ENCODE data around the gene CELF2.

The CELF2 gene

DNA sequence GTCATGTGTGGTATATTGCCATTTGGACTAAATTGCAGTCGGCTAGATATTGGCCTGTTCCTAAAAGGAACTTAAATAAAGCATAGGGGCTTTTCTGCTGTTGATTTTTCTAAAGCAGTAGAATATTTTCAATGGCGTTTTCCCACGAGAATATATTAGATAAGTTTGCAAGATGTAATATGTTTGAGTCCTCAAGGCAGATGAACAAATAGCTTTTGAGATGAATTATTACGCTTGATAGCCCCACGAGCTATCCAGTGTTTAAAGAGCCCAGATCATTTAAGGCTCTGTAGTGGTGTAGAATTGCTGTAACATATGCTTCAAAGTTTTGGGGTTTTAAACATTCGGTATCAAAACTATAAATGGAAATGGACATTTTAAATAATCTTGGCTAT lies 2.9 kb downstream of the CELF2 start:
- in situ Hi-C loops (cut with MboI; ENCODE audit: low sequenced_read_pairs): no loop called here

- in situ Hi-C loops (cut with MboI; ENCODE audit: low sequenced_read_pairs): no loop called here
These were observed 4.5 kb downstream of the CELF2 start for GRCh38 chr10:11022213-11022612.

DNA sequence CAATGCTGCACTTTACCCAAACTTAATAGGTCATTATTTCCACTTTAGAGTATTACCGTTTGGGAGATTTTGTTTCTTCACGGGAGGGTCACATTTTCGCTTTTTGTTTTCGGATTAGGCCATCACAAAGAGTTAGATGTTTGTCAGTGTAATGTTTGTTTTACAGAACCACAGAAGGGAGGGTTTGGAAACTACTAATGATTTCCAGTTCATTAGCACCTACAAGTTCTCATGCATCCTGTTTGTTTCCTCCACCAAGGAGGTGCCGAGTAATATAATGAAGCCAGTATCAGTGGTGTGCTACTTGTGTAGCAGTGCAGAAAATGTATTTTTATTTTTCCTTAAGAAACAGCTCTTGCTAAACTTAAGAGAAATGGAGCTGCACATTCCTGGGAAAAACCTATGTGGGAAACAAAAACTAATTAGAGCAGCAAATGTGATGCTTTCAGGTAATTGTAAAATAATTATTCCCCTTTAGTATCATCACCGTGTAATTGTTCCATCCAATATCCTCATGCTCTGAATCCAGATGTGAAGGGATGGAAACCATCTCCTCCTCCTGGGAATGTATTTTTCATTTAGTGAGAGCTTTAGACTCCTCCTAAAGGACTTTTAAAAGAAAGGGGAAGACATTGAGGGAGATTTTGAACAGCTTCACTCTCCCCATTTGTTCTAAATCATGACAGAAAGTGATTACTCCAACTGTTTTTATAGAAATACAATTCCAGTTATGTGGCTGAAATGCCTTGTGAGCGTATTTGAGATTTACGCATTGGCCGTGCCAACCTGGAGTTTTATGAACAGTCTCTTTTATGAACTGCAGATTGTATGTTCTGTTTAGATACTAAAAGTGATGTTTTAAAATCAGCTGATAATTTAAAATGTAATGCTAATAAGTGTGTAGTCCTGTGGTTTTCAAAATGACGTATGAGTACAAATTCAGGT lies 5.6 kb downstream of the CELF2 start:
- in situ Hi-C loops (cut with MboI; ENCODE audit: low sequenced_read_pairs): no loop called here

DNA sequence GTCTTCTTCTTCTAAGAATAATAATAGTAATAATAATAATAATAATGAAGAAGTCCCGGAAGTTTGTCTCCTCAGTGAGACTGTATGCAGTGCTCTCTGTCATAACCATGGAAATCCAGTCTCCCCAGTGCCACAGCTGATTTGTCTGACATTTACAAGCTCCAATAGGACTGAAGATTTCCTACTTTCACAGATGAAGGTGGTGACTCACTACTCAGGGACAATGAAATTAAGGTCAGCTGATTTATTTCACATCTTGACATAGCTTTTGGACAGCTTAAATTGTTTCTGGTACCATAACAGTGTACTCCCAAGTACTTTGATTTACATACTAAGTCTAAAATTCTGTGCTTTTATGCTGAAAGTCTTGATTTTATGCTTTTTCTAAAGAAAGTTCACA lies 6.9 kb downstream of the CELF2 start:
- in situ Hi-C loops (cut with MboI; ENCODE audit: low sequenced_read_pairs): no loop called here

- in situ Hi-C loops (cut with MboI; ENCODE audit: low sequenced_read_pairs): no loop called here
These were observed 8.3 kb downstream of the CELF2 start for GRCh38 chr10:11025978-11026377.

- in situ Hi-C loops (cut with MboI; ENCODE audit: low sequenced_read_pairs): no loop called here
These were observed 9.1 kb downstream of the CELF2 start for GRCh38 chr10:11026773-11027172.

- in situ Hi-C loops (cut with MboI; ENCODE audit: low sequenced_read_pairs): no loop called here
These were observed 17.1 kb downstream of the CELF2 start for GRCh38 chr10:11034762-11035161.

DNA sequence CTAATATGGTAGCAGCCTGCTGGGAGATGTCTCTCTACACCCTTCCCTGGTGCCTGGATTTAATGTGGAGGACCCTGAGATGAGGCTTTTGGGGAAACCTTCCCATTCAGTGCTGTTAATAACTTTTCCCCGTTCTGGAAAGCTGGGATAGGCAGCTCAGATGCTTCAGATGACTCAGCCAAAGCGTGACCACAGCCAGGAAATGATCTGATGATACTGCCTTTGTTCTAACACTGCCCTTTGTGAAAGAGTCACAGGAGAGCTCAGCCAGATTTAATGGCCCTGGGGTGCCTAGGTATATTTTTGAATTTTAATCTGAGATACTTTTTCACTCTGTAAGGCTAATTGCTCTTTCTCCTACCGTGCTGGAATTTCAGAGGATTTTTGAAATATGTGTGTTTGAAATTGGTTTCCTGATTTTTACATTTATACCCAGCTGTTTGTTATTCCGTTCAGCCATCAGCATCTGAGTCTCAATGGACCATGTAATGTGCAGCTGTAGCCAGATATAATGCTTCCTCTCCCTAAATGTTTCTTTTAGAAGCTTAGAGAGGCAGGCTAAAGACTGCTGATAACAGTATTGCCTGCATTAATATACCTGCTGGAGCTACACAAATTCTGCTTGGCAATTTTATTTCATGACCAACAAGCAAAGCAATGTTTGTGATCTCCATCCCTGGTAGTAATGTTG lies 17.8 kb downstream of the CELF2 start:
- in situ Hi-C loops (cut with MboI; ENCODE audit: low sequenced_read_pairs): no loop called here

GRCh38 chr10:11036424-11037011 lies 18.8 kb downstream of the CELF2 start:
- in situ Hi-C loops (cut with MboI; ENCODE audit: low sequenced_read_pairs): no loop called here

DNA sequence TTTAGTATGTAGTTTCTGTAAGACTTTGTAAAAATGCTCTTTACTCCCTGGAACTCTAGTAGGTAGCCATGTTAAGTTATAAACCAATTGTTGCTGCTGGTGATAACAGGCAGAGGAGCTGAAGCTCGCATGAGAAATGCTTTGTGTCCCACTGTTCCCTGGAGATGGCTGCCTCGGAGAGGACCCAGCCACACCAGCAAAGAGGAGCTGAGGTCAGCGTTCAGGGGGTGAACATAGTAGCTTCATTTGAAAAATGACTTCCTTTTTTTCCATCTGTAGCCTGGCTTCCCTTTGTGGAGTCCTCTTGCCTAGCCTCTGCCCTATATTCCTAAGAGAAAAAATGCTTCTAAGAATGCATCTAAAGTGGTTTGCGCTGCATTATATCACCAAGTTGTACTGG lies 20.3 kb downstream of the CELF2 start:
- in situ Hi-C loops (cut with MboI; ENCODE audit: low sequenced_read_pairs): no loop called here

DNA sequence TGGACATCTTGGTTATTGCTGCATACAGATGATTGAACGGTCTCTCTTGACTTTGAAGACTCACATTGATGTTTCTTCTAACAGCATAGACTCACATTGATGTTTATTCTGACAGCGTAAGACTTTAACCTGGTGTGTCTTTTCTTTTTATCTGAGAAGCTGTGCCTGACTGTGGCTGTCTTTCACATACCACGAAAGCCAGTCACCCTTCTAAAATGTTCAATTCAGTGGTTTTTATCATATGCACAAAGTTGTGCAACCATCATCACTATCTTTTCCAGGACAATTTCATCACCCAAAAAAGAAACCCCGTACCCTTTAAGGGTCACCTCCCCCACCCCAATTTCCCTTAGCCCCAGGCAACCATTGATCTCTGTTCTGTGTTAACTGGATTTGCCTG lies 24.7 kb downstream of the CELF2 start:
- in situ Hi-C loops (cut with MboI; ENCODE audit: low sequenced_read_pairs): no loop called here

DNA sequence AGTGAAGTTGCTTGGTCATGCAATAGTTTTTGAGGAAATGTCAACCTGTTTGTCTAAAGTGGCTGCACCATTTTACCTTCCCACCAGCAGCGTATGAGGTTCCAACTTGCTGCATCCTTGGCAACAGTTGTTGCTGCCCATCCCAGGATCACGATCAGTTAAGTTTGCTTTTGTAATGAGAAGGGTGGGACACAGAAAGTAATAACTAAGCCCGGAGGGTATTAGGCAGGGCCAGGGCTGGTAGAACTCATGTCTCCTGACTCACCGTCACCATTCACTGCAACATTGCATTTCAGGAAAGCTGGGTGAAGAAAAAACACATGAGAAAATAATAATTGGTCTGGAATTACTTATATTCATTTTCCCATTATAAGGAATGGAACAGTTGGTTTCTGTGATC lies 25.4 kb downstream of the CELF2 start:
- in situ Hi-C loops (cut with MboI; ENCODE audit: low sequenced_read_pairs): no loop called here

DNA sequence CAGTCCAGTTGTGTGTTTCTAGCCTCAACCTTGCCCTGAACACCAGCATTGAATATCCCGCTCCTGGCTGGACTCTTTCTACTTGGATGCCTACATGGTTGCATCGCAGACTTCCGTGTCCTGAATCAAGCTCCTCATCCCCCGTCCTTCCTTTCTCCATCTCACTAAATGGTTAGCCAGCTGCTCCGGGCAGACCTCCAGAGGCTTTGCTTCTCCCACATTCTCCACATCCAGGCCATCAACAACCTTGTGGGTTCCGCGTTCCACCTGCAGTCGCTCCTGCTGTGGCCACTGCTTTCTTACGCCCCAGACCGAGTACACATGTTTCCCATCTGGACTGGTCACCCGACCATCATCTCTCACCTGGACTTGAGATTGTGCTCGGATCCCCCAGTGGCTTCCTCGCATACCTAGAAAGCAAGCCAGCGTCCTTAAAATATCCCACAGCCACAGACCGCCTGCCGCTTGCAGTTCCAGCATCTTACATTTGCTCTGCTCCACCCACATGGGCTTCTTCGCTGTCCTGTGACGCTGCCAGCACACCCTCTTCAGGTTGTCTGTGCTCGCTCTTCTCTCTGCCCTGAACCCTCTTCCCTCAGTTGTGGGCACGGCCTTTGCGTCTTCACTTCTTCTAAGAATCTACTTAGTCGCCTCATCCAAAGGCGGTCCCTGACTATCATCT lies 25.9 kb downstream of the CELF2 start:
- in situ Hi-C loops (cut with MboI; ENCODE audit: low sequenced_read_pairs): no loop called here

DNA sequence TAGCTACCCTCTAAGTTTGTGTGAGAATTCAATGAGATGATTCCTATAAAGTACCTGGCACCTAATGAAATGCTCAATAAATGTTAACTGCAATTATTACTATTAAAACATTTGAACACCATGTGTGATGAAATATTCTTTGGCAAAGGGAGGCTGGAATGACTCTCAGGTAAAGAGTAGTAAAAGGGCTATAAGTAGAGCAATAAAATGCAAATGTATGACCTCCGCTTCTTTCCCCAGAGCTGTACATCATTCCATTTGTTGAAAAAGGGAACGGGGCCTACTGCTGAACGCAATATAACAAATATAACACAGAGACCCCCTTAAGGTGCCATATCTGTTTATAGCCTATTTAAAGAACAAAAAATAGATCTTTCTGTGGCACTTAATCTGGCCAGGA lies 27.8 kb downstream of the CELF2 start:
- in situ Hi-C loops (cut with MboI; ENCODE audit: low sequenced_read_pairs): no loop called here

- in situ Hi-C loops (cut with MboI; ENCODE audit: low sequenced_read_pairs): no loop called here
These were observed 28.5 kb downstream of the CELF2 start for GRCh38 chr10:11045995-11046775.

GRCh38 chr10:11046776-11047160 lies 29.1 kb downstream of the CELF2 start:
- in situ Hi-C loops (cut with MboI; ENCODE audit: low sequenced_read_pairs): no loop called here

DNA sequence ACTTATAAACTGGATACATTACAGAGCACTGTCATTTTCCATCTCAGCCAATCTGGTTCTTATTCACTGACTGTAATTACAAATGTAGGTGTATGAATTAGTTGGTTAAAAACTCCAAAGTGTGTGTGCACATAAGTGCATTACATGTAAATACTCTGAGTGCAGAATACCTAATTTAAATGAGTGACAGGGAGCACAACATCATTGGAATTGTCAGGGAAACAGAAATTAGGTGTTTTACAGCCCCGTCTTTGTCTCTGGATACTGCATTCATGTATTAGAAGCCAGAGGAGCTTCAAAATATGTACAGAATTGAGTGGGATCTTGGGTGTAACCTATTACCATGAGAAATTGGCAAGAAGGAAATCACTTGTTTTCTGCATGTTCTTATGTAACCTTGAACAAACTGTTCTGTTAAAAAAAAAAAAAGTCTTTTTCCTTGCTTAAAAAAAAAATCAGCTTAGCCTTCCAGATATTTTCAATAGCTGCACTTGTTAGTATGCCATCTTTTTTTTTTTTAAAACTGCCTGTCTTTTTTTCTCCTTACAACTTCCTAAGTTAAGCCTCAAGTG lies 31.1 kb downstream of the CELF2 start:
- in situ Hi-C loops (cut with MboI; ENCODE audit: low sequenced_read_pairs): no loop called here

GRCh38 chr10:11049806-11050205 lies 32.1 kb downstream of the CELF2 start:
- in situ Hi-C loops (cut with MboI; ENCODE audit: low sequenced_read_pairs): no loop called here

DNA sequence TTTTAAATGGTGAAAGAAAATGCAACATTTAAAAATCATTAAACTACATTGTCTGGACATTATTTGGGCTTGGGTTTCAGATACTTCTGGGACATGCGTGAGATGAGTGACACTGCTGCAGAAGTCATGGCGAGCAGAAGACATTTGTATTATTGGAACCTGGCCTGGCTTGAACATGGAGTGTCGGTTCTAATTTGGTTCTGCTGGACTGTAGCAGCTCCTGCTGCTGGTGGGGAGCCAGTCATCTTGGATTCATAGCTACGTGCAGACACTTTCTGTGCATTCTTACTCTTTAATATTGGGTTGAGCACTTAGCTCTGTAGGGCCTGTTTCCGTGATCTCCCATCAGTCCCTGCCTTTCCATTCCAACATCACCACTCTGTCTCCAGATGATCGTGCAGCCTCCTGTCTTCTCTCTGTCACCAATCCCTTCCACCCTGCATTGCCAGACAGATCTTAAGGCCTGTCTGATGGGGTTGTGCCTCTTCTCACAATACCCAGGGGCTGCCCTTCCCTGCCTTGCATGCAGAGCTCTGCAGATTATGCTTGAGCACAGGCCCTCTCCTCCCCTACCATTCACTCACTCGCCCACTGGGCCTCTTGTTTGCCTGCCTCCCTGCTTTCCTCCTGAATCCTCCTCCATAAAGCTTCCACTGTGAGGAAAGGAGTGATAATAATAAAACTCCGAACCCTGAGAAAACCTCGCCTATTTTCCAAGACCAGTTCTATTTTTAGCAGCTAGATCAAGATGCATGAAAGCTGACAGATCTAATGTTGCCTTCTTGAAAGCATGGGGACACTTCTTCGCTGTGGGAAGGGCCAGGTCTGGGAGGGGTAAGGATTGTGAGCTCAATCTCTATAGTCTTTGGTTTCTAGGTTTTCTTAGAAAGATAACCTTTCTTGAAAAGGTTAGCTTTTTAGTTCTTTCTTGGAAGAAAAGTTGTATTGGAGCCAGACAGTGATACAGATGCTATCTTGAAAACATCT lies 32.9 kb downstream of the CELF2 start:
- in situ Hi-C loops (cut with MboI; ENCODE audit: low sequenced_read_pairs): no loop called here
